ENCODE results near the gene TYMS.

DNA sequence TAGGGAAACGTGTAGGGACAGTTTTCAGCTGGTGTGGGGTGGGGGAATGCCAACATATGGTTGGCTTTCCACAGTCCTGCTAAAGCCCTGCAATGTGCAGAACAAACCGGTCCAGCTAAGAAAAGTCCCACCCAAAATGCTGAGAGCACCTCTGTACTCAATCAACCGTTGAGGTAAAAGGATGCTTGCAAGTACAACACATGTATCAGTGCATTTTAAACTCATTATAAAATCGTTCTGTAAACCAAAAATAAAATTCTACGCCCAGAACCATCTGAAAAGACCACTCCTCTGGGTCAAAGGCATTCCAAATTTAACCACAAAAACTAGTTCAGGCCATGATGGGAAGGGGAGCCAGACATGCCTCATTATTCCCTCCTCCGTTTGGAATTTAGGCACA is 2.0 kb upstream of the TYMS start:
- TF ChIP-seq, protein P1, sequence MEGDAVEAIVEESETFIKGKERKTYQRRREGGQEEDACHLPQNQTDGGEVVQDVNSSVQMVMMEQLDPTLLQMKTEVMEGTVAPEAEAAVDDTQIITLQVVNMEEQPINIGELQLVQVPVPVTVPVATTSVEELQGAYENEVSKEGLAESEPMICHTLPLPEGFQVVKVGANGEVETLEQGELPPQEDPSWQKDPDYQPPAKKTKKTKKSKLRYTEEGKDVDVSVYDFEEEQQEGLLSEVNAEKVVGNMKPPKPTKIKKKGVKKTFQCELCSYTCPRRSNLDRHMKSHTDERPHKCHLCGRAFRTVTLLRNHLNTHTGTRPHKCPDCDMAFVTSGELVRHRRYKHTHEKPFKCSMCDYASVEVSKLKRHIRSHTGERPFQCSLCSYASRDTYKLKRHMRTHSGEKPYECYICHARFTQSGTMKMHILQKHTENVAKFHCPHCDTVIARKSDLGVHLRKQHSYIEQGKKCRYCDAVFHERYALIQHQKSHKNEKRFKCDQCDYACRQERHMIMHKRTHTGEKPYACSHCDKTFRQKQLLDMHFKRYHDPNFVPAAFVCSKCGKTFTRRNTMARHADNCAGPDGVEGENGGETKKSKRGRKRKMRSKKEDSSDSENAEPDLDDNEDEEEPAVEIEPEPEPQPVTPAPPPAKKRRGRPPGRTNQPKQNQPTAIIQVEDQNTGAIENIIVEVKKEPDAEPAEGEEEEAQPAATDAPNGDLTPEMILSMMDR (IDR thresholded peaks at IDR 0.05) = no peak
- TF ChIP-seq EZH2 (IDR thresholded peaks at IDR 0.05; ENCODE audit: borderline replicate concordance, insufficient read depth, low read depth, low read length, poor library complexity, severe bottlenecking) = no peak
